ENCODE measurements around the gene ODF4.
A peak's percentile ranks its signal among the peaks of the same experiment; 100 is the strongest.

ODF4 gene

DNA sequence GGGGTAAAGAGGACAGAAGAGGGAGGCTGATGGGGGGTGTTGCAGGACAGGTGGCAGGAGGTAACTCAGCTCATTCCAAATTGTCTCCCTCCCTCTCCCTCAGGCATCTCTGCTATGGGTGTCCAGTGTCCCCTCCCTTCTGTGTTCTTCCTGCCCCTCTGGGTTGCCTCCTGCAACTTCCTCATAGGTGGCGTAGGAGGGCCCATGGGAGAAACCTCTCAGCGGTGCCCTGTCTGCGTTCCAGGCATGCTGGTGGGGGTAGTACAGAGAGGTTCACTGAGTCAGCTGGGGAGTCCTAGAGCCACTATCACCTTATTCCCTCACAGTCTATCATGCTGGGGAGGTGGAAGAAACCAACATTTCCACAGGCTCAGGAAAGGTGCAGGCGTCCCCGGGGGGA, 14.7 kb upstream of the ODF4 start:
- no peak for DNase-seq (ENCODE audit: low read depth)
- H3K4me3 ChIP-seq (ENCODE audit: low read depth, low read length) = peak overlapping the region; percentile 17; the same call in 1 of the 2 replicates
- TF ChIP-seq, protein P1, sequence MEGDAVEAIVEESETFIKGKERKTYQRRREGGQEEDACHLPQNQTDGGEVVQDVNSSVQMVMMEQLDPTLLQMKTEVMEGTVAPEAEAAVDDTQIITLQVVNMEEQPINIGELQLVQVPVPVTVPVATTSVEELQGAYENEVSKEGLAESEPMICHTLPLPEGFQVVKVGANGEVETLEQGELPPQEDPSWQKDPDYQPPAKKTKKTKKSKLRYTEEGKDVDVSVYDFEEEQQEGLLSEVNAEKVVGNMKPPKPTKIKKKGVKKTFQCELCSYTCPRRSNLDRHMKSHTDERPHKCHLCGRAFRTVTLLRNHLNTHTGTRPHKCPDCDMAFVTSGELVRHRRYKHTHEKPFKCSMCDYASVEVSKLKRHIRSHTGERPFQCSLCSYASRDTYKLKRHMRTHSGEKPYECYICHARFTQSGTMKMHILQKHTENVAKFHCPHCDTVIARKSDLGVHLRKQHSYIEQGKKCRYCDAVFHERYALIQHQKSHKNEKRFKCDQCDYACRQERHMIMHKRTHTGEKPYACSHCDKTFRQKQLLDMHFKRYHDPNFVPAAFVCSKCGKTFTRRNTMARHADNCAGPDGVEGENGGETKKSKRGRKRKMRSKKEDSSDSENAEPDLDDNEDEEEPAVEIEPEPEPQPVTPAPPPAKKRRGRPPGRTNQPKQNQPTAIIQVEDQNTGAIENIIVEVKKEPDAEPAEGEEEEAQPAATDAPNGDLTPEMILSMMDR (IDR thresholded peaks at IDR 0.05; ENCODE audit: control insufficient read depth, extremely low read depth, insufficient read depth) = no peak

DNA sequence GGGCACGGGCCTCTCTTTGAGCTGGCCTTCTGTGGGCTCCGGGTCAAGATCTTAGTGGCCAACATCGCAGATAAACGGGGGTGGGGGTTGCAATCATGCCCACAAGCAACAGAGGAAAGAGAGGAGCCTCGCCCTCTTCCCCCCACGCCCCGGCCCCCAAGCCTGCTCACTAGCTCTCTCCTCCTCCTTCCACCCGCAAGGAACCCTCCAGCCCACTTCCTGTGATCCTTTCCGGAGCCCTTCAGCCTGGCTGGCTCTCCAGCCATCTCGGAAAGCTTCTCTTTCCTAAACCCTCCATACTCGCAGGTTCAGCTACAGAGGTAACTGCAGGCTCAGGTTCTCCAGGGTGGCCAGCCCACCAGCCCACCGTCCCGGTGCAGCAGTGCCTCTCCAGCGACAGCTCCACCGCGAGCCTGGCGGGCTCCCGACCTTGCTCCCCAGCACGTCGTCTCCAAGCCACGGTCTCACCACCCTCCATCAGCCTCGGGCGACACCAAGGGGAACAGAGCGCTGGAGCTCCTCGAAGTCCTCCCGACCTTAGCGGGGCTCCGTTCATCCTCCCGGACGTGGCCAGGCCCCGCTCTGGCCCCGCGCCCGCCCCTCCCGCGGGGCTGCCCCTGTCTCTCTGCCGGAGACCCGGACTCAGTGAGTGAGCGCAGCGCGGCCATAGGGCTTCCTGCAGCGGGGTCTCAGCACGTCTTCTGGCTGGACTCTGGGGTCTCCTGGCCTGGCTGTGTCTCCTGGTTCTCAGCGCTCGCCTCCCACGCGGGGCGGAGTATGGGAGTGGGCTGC, 12.9 kb upstream of the ODF4 start:
- no peak for DNase-seq (ENCODE audit: low read depth)
- TF ChIP-seq, protein P1 (IDR thresholded peaks at IDR 0.05; ENCODE audit: control insufficient read depth, extremely low read depth, insufficient read depth) = no peak
- H3K4me3 ChIP-seq (ENCODE audit: low read depth, low read length) = no peak overlapping the region

DNA sequence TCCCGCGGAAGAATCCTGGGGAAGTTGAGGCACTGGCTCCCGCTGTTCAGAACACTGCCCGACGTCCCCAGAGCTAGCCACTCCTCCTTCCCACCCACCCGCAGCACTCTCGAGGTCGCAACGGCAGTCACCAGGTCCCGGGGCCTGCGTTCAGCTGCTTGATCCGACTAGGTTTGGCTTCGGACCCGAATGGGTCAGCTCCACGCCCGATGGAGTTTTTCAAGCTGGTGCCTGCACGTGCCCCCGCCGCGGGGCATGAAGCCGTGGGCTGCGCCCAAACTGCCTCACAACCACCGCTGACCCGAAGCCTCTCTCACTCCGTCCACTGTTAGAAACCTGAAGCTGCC, 12.4 kb upstream of the ODF4 start:
- no peak for DNase-seq (ENCODE audit: low read depth)
- TF ChIP-seq, protein P1 (IDR thresholded peaks at IDR 0.05; ENCODE audit: control insufficient read depth, extremely low read depth, insufficient read depth) = no peak
- H3K4me3 ChIP-seq (ENCODE audit: low read depth, low read length) = no peak overlapping the region

DNA sequence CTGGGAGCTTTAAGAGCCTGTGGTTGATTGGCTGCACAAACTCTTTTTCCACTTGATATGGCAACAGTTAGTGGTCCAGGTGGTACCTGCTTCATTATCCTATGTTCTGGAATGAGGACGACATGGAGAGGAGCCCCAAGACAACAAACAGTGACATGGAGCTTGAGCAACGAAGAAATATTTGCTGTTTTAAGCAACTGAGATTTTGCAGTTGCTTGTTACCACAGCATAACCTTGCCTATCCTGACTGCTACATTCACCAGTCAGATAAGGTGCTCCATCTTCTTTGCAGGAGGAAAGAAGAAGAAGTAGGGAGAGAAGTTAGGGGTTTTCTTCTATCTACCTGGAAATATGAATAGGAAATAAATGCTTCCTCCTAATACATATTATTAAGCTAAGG, 7.5 kb upstream of the ODF4 start:
- DNase-seq (ENCODE audit: low read depth) = no peak
- TF ChIP-seq, protein P1 (IDR thresholded peaks at IDR 0.05; ENCODE audit: control insufficient read depth, extremely low read depth, insufficient read depth) = no peak
- no peak overlapping the region for H3K4me3 ChIP-seq (ENCODE audit: low read depth, low read length)

DNA sequence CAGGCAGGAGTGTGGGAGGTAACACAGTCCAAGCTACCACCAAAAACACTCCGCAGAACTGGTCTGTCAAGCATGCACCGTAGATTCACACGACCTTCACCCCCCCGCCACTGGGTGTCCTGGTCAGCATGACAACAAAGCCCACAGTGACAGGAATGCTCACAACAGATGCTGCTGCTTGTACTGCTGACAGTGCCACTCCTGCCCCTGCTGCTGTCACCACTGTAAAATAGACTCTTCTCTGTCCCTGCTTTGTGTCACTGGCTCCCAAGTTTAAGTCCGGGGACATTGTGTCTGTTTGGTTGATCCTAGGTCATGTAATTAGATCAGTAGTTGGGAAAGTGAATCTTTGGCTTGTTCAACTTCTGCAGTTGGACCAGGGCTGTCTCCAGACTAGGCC, 7.0 kb upstream of the ODF4 start:
- DNase-seq (ENCODE audit: low read depth) = peak; percentile 57
- no peak overlapping the region for H3K4me3 ChIP-seq (ENCODE audit: low read depth, low read length)
- TF ChIP-seq, protein P1 (IDR thresholded peaks at IDR 0.05; ENCODE audit: control insufficient read depth, extremely low read depth, insufficient read depth) = no peak

DNA sequence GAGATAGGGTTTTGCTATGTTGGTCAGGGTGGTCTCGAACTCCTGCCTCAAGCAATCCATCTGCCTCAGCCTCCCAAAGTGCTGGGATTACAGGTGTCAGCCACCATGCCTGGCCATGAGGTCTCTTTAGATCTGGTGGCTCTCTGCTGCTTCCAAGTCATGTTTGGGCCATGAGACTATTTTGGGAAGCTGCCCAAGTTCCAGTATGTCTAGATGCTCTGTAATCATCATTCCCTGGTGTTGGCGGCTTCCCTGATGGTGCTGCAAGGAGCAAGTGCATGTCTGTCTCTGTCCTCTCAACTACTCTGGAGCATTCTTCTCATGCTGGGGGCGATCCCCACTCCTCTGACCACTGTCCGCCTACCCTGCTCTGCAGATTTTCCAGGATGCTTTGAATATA, 6.4 kb upstream of the ODF4 start:
- no peak overlapping the region for H3K4me3 ChIP-seq (ENCODE audit: low read depth, low read length)
- TF ChIP-seq, protein P1 (IDR thresholded peaks at IDR 0.05; ENCODE audit: control insufficient read depth, extremely low read depth, insufficient read depth) = no peak

More for the DNA sequence above, 6.4 kb upstream of the ODF4 start:
- DNase-seq (ENCODE audit: low read depth) = no peak
